GM06990 (cell line): ENCODE measurements around the gene IL1RL1.

Source experiments
- DNase-seq: peaks from one replicate; pipeline ENCODE4 v3.0.0-alpha.2; 2011; ENCODE audit not compliant: insufficient read length; ENCODE audit errors: extremely low read depth
- H3K27me3 ChIP-seq: replicated peaks from 2 replicates; pipeline ENCODE4 v1.6.0; 2011; ENCODE audit warnings: low read length; ENCODE audit not compliant: control insufficient read depth, insufficient read depth
- H3K36me3 ChIP-seq: 2 replicates; pipeline ENCODE4 v1.5.1; 2011; ENCODE audit warnings: low read length; ENCODE audit not compliant: control insufficient read depth, insufficient read depth
- H3K4me3 ChIP-seq: replicated peaks from 2 replicates; pipeline ENCODE4 v1.5.1; 2011; ENCODE audit warnings: low read depth, mild to moderate bottlenecking, control low read depth, low read length
- TF ChIP-seq, protein P1 (sequence below): IDR thresholded peaks from 2 replicates; pipeline ENCODE4 v1.5.1; 2011; ENCODE audit warnings: low read length, control low read depth, mild to moderate bottlenecking, inconsistent platforms; ENCODE audit not compliant: insufficient read depth, poor library complexity, severe bottlenecking

The IL1RL1 gene

DNA sequence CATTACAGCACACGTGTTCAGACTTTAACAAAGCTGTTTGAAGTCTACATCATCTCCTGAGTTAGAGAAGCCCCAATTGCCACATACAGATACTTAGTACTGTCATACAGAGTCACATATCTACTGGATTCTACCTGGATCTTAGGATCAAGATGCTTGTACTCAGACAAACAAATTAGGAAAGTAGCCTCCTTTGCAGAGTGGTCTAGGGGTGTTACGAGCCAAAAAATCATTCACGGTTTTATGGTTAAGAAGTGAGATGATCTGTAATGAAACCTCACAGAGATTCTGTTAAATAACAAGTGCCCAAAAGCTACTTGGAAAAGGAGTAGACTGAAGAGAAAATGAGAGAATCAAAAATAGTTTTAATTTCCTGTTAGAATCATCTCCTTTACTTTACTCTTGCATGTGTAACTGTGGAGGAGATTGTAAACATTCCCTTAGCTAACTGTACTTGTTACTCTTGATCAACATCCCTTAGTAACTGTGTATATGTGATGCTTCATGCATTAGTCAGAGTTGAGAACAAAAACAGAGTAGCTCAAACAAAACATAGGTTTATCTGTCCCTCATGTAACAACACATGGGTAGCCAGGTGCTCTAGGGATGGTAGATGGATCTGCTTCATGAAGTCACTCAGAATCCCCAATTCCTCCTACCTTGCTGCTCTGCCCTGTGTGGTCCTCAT, 16.4 kb upstream of the IL1RL1 start:
- peaks cover 1% of the 10 kb centered on the region; the same call in 1 of the 2 replicates for H3K27me3 ChIP-seq
- H3K4me3 ChIP-seq = no peak overlapping the region
- H3K36me3 ChIP-seq = no peaks in the 10 kb centered on the region
- TF ChIP-seq, protein P1, sequence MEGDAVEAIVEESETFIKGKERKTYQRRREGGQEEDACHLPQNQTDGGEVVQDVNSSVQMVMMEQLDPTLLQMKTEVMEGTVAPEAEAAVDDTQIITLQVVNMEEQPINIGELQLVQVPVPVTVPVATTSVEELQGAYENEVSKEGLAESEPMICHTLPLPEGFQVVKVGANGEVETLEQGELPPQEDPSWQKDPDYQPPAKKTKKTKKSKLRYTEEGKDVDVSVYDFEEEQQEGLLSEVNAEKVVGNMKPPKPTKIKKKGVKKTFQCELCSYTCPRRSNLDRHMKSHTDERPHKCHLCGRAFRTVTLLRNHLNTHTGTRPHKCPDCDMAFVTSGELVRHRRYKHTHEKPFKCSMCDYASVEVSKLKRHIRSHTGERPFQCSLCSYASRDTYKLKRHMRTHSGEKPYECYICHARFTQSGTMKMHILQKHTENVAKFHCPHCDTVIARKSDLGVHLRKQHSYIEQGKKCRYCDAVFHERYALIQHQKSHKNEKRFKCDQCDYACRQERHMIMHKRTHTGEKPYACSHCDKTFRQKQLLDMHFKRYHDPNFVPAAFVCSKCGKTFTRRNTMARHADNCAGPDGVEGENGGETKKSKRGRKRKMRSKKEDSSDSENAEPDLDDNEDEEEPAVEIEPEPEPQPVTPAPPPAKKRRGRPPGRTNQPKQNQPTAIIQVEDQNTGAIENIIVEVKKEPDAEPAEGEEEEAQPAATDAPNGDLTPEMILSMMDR = no peak
- DNase-seq = no peak

DNA sequence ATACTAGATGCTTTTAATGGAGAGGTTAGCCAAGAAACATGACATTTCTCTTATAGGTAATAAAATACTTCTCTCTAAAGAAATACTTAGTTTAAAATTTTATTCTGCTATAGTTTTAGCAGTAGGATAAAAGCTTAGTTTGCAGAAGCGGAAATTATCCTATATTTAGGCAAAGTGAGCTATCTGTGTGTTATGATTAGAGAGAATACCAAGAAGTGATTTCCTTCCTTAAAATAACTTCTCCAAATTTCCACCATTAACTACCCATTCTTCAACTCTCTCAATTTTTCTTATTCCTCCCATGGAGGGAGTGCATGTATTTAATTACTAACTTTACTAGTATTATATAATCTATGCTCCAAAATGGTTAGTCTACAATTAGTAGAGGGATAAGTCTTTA, 15.8 kb upstream of the IL1RL1 start:
- no peak for DNase-seq
- Histone ChIP-seq H3K27me3 (peaks cover 1% of the 10 kb centered on the region; the same call in 1 of the 2 replicates), H3K36me3 (no peaks in the 10 kb centered on the region), H3K4me3 (no peak overlapping the region)
- TF ChIP-seq, protein P1 = no peak

DNA sequence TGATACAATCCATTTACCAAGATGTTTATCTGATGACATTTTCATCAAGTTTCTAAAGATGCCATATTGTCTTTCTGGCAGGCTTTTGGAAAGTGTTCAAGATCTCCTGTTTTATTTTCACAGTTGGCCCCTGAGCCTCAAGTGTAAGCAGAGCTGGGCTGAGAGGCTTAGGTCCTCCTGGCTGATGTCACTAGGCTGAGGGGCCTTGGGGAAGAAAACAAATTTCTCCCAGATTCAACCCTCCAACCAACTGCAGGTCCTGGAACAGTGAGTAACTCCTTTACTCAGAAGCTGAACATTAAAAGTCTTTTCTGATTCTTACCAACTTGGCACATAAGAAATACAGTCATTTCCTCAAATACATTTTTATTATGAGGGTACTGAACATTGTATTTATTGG, 14.9 kb upstream of the IL1RL1 start:
- TF ChIP-seq, protein P1 = no peak
- Histone ChIP-seq H3K4me3 (no peak overlapping the region), H3K36me3 (no peaks in the 10 kb centered on the region), H3K27me3 (peaks cover 1% of the 10 kb centered on the region; the same call in 1 of the 2 replicates)
- DNase-seq = no peak

DNA sequence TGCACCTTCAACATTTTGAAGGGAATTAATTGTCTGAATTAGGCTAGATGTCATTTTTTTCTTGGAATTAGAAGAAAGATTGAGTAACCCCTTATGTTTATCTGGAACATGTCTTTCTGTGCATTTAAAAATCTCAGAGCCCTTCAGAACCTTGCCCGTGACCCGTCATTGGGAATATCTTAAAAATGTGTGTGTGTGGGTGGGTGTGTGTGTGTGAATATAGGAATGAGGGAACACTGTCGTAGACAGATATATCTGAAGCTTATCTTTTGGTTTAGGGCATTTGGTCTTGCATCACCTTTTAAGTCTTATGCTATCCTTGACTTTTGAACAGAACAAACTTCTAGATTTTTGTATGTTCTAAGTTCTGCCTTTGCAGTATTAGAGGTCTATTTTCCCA, 13.5 kb upstream of the IL1RL1 start:
- TF ChIP-seq, protein P1 = no peak
- Histone ChIP-seq H3K4me3 (no peak overlapping the region), H3K27me3 (peaks cover 1% of the 10 kb centered on the region; the same call in 1 of the 2 replicates), H3K36me3 (no peaks in the 10 kb centered on the region)
- no peak for DNase-seq

DNA sequence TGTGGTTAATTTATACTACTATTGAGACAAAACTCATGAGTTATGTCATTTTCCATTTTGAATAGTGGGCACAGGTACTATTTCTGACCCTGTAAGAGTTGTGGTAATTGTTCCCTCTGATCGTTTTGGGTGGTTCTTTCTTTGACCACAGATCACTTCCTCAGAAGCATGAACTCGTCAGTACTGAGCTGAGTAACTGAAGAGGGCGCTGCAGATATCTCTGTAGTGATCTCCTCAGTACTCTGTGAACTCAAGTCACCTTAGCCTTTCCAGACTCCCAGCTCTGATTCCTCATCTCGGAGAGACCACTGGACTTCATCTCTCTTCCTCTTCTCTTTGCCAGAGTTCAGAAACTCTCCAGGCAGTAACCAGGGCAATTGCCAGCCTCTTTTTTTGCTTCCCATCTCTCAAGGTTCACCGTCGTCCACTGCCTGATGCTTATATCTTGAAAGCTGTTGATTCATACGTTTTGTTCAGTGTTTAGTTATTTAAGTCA, 9.4 kb upstream of the IL1RL1 start:
- peak; percentile 36 for DNase-seq
- Histone ChIP-seq H3K4me3 (no peak overlapping the region), H3K27me3 (no peaks in the 10 kb centered on the region), H3K36me3 (no peaks in the 10 kb centered on the region)
- TF ChIP-seq, protein P1 = peak; percentile 53

DNA sequence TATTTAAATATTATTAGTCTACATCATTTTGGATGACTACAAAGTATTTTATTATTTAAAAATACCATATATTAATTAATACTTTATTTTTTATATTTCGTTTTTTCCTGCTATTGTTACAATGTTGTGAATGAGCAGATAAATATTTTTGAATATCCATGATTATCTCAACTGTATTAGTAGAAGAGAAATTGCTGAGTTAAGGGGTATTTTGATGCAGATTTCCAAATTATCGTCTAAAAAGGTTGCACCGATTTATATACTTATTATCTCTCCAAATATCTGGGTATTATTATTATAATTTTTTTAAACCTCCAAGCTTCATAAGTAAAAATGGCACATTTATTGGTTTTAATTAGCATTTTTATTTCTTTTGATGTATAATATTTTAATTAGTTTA, 8.9 kb upstream of the IL1RL1 start:
- no peaks in the 10 kb centered on the region for H3K27me3 ChIP-seq
- TF ChIP-seq, protein P1 = no peak
- H3K4me3 ChIP-seq = no peak overlapping the region
- no peak for DNase-seq
- no peaks in the 10 kb centered on the region for H3K36me3 ChIP-seq
